Measurements from ENCODE around the gene KIF2C.

KIF2C gene

GRCh38 chr1:44724955-44725698 lies 14.5 kb upstream of the KIF2C start:
- ATAC-seq (ENCODE audit: low read depth) = no peak
- no peak overlapping the region for H3K27ac ChIP-seq (ENCODE audit: poor library complexity, severe bottlenecking)
- no peaks in the 10 kb centered on the region for H3K27me3 ChIP-seq (ENCODE audit: insufficient read depth, poor library complexity, severe bottlenecking)
- TF ChIP-seq, protein P1, sequence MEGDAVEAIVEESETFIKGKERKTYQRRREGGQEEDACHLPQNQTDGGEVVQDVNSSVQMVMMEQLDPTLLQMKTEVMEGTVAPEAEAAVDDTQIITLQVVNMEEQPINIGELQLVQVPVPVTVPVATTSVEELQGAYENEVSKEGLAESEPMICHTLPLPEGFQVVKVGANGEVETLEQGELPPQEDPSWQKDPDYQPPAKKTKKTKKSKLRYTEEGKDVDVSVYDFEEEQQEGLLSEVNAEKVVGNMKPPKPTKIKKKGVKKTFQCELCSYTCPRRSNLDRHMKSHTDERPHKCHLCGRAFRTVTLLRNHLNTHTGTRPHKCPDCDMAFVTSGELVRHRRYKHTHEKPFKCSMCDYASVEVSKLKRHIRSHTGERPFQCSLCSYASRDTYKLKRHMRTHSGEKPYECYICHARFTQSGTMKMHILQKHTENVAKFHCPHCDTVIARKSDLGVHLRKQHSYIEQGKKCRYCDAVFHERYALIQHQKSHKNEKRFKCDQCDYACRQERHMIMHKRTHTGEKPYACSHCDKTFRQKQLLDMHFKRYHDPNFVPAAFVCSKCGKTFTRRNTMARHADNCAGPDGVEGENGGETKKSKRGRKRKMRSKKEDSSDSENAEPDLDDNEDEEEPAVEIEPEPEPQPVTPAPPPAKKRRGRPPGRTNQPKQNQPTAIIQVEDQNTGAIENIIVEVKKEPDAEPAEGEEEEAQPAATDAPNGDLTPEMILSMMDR (IDR thresholded peaks at IDR 0.05; ENCODE audit: poor library complexity, severe bottlenecking) = no peak
- H3K4me1 ChIP-seq (ENCODE audit: insufficient read depth, poor library complexity, severe bottlenecking) = peaks cover 5% of the 10 kb centered on the region
- H3K36me3 ChIP-seq (ENCODE audit: low read depth) = no peaks in the 10 kb centered on the region
- no peaks in the 10 kb centered on the region for H3K9me3 ChIP-seq (ENCODE audit: severe bottlenecking)
- DNase-seq (ENCODE audit: low spot score) = no peak
- no peak overlapping the region for H3K4me3 ChIP-seq (ENCODE audit: severe bottlenecking)

DNA sequence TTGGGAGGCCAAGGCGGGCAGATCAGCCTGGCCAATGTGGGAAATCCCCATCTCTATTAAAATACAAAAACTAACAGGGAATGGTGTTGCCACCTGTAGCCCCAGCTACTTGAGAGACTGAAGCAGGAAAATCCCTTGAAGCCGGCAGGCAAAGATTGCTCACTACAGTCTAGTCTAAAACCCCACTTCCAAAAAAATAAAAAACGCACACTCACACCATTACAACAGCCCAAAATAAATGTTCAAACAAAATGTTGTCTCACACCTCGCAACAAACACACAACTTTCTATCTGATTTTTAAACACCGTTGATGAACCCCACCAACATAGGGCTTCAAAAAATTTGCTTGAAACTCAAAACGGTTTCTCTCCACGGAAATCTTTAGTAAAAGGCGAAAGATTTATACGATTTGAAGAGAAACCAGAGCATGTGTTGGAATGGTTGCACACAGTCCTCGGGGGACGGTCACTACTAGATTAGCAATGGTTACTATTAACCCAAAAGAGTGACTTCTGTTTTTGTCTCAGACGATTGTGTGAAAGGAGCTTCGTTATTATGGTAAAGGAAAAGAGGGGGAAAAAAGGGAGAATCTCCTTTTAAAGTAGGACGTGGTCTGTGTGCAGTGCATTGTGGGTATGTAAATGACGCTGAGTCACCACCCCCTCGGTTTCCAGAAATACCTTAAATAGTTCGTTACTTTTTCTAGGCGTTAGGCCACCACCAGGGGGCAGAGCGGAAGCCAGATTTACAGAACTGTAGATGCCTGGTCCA lies 8.7 kb upstream of the KIF2C start, which contains the start of gene RNU5D-1:
RNU5D-1 (minus strand) TSS at position 430 of the 772 bp plus-strand sequence.
- Histone ChIP-seq H3K36me3 (ENCODE audit: low read depth) (no peaks in the 10 kb centered on the region), H3K27me3 (ENCODE audit: insufficient read depth, poor library complexity, severe bottlenecking) (no peaks in the 10 kb centered on the region), H3K27ac (ENCODE audit: poor library complexity, severe bottlenecking) (peak within 1 kb of the TSS; percentile 90), H3K4me1 (ENCODE audit: insufficient read depth, poor library complexity, severe bottlenecking) (peaks cover 17% of the 10 kb centered on the region), H3K4me3 (ENCODE audit: severe bottlenecking) (peak within 1 kb of the TSS; percentile 2), H3K9me3 (ENCODE audit: severe bottlenecking) (no peaks in the 10 kb centered on the region)
- DNase-seq (ENCODE audit: low spot score) = peak; percentile 86
- TF ChIP-seq, protein P1 (IDR thresholded peaks at IDR 0.05; ENCODE audit: poor library complexity, severe bottlenecking) = peak; percentile 97
- ATAC-seq (ENCODE audit: low read depth) = peak; percentile 88

GRCh38 chr1:44733365-44733764 lies 6.3 kb upstream of the KIF2C start:
- no peaks in the 10 kb centered on the region for H3K36me3 ChIP-seq (ENCODE audit: low read depth)
- no peaks in the 10 kb centered on the region for H3K27me3 ChIP-seq (ENCODE audit: insufficient read depth, poor library complexity, severe bottlenecking)
- H3K4me3 ChIP-seq (ENCODE audit: severe bottlenecking) = no peak overlapping the region
- DNase-seq (ENCODE audit: low spot score) = no peak
- TF ChIP-seq, protein P1 (IDR thresholded peaks at IDR 0.05; ENCODE audit: poor library complexity, severe bottlenecking) = no peak
- H3K4me1 ChIP-seq (ENCODE audit: insufficient read depth, poor library complexity, severe bottlenecking) = peaks cover 17% of the 10 kb centered on the region
- H3K27ac ChIP-seq (ENCODE audit: poor library complexity, severe bottlenecking) = no peak overlapping the region
- no peak for ATAC-seq (ENCODE audit: low read depth)
- no peaks in the 10 kb centered on the region for H3K9me3 ChIP-seq (ENCODE audit: severe bottlenecking)

DNA sequence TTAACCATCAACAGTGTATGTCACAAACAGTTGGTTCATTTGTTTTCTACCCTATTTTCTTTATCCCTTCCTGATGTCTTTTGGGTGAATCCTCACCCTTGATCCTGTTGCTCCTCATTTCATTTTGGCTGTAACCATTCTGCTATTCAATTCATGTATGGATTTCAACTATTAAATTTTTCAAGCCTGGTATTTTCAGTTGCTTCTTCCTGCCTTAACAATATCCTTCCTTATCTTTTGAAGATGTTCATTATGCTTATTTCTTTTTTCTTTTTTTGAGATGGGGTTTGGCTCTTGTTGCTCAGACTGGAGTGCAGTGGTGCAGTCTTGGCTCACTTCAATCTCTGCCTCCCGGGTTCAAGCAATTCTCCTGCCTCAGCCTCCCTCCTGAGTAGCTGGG lies 5.9 kb upstream of the KIF2C start:
- H3K36me3 ChIP-seq (ENCODE audit: low read depth) = no peaks in the 10 kb centered on the region
- H3K27me3 ChIP-seq (ENCODE audit: insufficient read depth, poor library complexity, severe bottlenecking) = no peaks in the 10 kb centered on the region
- no peaks in the 10 kb centered on the region for H3K9me3 ChIP-seq (ENCODE audit: severe bottlenecking)
- DNase-seq (ENCODE audit: low spot score) (no peak), ATAC-seq (ENCODE audit: low read depth) (no peak)
- H3K4me3 ChIP-seq (ENCODE audit: severe bottlenecking) = no peak overlapping the region
- TF ChIP-seq, protein P1 (IDR thresholded peaks at IDR 0.05; ENCODE audit: poor library complexity, severe bottlenecking) = no peak
- H3K4me1 ChIP-seq (ENCODE audit: insufficient read depth, poor library complexity, severe bottlenecking) = peaks cover 17% of the 10 kb centered on the region
- H3K27ac ChIP-seq (ENCODE audit: poor library complexity, severe bottlenecking) = no peak overlapping the region

Measured in RWPE2 (cell line).